ENCODE results near the gene TMEM150B.

Gene TMEM150B

DNA sequence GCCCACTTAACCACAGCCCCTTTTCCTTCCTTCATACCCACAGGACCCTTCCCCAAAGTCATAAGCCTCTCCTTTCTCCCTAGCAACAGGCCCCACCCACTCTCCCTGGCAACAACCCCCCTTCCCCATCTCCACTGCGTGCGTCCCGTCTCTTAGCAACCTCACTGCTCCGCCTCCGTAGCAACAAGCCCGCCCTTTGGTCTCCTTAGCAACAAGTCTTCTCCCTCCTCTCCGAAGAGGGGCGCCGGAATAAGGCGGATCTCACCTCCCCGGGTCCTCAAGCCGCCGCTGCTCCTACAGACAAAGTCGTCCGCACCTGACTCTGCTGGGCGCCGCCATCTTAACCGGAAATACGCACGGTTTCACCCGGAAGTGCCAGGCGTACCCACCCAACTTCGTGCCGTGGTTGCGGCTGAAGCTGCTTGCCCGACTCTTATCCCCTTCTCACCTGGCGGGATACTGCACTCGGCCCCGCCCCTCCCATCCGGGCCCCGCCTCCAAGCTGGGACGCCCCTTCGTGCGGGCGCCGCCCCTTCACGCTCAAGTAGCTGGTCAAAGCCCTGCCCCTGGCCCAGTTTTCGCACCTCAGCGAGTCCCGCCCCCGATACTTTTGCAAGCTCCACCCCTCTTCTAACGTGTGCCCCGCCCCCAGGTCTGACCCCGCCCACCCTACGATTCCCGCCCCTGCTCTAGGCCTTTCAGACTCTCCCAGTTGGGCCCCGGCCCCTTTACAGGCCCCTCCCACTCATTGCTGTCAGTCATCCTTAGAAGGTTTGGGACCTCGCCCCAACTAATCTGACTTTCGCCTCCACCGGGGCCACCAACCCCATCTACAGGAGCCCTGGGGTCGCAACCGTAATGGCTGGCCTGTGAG lies 45.1 kb downstream of the TMEM150B start, which contains the start of gene HSPBP1:
TSS of gene HSPBP1 (minus strand) at position 341 of the 874 bp plus-strand sequence. CDS start 502 bp downstream, outside the sequence.
- H3K4me3 ChIP-seq (ENCODE audit: low read depth, low read length): peak within 1 kb of the TSS; percentile 95
- TF ChIP-seq, protein P1, sequence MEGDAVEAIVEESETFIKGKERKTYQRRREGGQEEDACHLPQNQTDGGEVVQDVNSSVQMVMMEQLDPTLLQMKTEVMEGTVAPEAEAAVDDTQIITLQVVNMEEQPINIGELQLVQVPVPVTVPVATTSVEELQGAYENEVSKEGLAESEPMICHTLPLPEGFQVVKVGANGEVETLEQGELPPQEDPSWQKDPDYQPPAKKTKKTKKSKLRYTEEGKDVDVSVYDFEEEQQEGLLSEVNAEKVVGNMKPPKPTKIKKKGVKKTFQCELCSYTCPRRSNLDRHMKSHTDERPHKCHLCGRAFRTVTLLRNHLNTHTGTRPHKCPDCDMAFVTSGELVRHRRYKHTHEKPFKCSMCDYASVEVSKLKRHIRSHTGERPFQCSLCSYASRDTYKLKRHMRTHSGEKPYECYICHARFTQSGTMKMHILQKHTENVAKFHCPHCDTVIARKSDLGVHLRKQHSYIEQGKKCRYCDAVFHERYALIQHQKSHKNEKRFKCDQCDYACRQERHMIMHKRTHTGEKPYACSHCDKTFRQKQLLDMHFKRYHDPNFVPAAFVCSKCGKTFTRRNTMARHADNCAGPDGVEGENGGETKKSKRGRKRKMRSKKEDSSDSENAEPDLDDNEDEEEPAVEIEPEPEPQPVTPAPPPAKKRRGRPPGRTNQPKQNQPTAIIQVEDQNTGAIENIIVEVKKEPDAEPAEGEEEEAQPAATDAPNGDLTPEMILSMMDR (conservative IDR thresholded peaks at IDR 0.05; ENCODE audit: low read depth, low read length): no peak
- peak; percentile 97 for DNase-seq (ENCODE audit: low read depth)

DNA sequence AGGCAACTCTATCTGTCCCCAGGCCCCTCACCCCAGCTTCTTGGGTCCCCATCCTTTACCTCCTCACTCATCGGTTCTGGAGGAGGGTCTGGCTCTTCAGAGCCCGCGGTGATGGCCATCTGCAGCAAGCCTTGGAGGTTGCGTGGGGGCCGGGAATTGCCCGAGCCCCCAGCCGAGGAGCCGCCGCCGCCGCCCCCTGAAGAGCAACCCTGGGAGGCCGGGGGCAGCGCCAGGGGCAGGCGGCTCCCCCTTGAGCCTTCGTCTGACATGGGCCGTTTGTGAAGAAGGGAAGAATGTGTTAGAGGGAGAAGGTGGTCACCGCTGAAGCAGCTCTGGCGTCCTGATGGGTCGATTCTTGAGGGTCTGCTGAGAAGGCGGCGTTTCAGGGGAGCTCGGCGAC lies 45.8 kb downstream of the TMEM150B start:
- DNase-seq (ENCODE audit: low read depth): no peak
- H3K4me3 ChIP-seq (ENCODE audit: low read depth, low read length): peak overlapping the region; percentile 95
- TF ChIP-seq, protein P1 (conservative IDR thresholded peaks at IDR 0.05; ENCODE audit: low read depth, low read length): no peak

DNA sequence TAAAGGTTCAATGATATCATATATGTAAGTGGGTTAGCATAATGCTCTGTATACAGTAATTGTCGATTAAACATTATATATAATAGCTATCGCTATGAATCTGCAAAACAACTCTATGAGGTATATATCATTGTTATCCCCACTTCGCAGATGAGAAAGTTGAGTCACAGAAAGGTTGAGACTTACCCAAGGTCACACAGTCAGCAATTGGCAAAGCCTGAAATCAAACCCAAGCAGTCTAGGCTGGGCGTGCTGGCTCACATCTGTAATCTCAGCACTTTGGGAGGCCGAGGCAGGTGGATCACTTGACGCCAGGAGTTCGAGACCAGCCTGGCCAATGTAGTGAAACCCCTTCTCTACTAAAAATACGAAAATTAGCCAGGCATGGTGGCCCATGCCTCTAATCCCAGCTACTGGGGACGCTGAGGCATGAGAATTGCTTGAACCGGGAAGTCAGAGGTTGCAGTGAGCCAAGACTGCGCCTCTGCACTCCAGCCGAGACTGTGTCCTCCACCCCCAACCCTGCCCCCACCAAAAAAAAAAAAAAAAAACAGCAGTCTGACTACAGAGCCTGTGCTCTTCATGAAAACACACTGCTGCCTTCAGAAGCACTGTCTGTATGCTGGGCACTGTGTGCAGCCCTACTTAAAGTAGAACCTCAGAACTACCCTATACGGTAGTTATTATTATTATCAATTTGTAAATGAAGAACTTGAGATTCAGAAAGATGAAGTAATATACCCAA lies 46.6 kb downstream of the TMEM150B start:
- TF ChIP-seq, protein P1 (conservative IDR thresholded peaks at IDR 0.05; ENCODE audit: low read depth, low read length): no peak
- H3K4me3 ChIP-seq (ENCODE audit: low read depth, low read length): no peak overlapping the region
- no peak for DNase-seq (ENCODE audit: low read depth)

DNA sequence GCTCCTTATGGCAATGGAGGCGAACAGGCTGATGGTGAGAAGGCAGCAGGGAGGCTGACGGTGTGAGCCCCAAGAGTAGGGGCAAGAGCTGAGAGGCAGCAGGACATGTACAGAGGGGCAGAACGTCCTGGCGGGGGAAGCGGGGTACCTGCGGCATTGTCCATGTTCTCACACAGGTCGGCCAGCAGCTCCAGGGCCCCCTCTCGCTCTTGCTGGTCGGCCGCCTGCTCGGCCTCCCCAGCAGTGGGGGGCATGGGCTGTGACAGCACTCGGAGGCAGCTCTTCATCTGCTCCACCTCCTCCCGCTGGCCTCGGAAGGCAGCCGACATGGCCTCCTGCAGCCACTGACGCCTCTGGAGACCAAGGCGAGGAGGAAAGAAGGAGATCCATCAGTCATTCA lies 47.6 kb downstream of the TMEM150B start:
- DNase-seq (ENCODE audit: low read depth): no peak
- TF ChIP-seq, protein P1 (conservative IDR thresholded peaks at IDR 0.05; ENCODE audit: low read depth, low read length): no peak
- H3K4me3 ChIP-seq (ENCODE audit: low read depth, low read length): no peak overlapping the region

DNA sequence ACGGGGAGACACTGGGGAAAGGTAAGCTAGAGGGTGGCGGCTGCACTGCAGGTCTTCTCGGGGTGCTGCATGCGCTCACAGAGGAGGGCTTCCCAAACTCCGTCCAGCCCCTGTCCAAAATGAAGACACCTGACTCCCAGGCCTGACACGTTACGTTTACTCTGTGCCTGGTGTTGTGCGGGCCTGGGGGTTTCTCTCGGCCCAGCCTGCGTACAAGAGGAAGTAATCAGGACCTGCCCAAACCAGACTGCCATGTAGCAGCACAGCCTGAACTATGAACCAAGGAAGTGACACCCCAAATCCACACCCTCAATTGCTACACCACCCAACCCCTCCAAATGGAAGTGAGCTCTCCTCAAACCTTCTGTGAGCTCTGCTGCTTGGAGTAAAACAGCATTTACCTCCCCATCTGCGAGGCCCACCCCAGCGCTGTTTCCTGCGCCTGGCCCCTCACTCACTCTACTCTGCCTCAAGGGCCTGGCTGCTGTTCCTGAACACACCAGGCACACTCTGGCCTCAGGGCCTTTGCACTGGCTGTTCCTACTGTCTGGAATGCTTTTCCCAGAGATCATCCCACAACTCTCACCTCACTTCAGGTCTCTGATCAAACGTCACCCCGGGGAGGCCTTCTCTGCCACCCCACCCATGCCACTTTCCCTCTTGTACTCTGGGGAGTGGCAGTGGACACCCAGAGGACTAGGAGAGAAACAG lies 48.3 kb downstream of the TMEM150B start:
- H3K4me3 ChIP-seq (ENCODE audit: low read depth, low read length): no peak overlapping the region
- TF ChIP-seq, protein P1 (conservative IDR thresholded peaks at IDR 0.05; ENCODE audit: low read depth, low read length): no peak
- DNase-seq (ENCODE audit: low read depth): no peak

DNA sequence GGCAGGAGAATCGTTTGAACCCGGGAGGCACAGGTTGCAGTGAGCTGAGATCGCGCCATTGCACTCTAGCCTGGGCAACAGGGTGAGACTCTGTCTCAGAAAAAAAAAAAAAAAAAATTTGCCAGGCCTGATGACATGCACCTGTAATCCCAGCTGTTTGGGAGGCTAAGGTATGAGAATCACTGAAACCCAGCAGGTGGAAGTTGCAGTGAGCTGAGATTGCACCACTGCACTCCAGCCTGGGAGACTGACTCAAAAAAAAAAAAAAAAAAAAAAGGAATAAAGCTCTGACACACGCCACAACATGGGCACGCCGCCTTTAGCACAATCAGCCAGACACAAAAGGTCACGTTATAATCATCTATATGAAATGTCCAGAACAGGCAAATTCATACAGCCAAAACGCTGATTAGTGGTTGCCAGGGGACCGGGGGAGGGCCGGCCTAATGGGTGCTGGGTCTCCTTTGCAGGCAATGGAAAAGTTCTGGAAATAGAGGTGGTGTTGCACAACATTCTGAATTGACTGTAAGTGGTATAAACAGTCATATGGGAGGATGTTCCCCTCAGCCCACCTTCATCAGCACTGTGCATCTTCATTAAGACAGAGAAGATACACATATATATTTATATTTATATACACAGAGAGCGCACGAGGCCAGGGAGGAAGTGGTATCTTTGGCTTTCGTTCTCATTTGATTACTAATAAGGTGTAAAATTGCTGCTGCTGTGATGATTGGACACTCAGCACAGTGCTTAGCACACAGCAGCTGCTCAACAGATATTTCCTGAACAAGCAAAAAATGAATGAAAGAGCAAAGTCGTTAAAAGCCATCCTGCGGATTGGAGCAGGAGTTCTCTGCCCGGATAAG lies 49.1 kb downstream of the TMEM150B start:
- H3K4me3 ChIP-seq (ENCODE audit: low read depth, low read length): no peak overlapping the region
- TF ChIP-seq, protein P1 (conservative IDR thresholded peaks at IDR 0.05; ENCODE audit: low read depth, low read length): no peak
- DNase-seq (ENCODE audit: low read depth): no peak

Measured in choroid plexus epithelial cell (primary cell).